Kidney (tissue), 14 donors: Measurements from ENCODE around the gene RASSF10. TPM values are rescaled to one million over a fixed set of nuclear protein-coding genes. Genes with fewer than 3 reads are reported as not detected.
A peak's percentile ranks its signal among the peaks of the same experiment; 100 is the strongest.

ENCODE experiments used
- DNase-seq, 5 donors: peaks; one replicate each; pipeline ENCODE4 v3.0.0-alpha.2; 2013 to 2020
- FAIRE-seq: peaks from 2 replicates; lab custom pipeline; 2012; peaks lifted over from hg19 to GRCh38; lab: Jason Lieb, UNC
- H3K27ac ChIP-seq, 2 donors: one replicate each; pipeline ENCODE4 v1.7.0; 2013; ENCODE audit warnings: low read depth in 2 of 2, low read length in 2 of 2, inconsistent platforms in 1 of 2
- H3K27me3 ChIP-seq: one replicate; pipeline ENCODE4 v1.7.1; 2013; ENCODE audit warnings: low read length, inconsistent platforms; ENCODE audit not compliant: control insufficient read depth, insufficient read depth
- H3K36me3 ChIP-seq, 3 donors: one replicate each; pipeline versions ENCODE4 v1.7.0 to v1.7.1; 2013; ENCODE audit warnings: low read length in 3 of 3, control low read depth in 1 of 3, inconsistent platforms in 1 of 3; ENCODE audit not compliant: insufficient read depth in 3 of 3, control insufficient read depth in 2 of 3
- H3K4me1 ChIP-seq, 3 donors: one replicate each; pipeline versions ENCODE4 v1.7.0 to v1.7.1; 2013; ENCODE audit warnings: low read length in 3 of 3, inconsistent platforms in 1 of 3, low read depth in 1 of 3; ENCODE audit not compliant: control insufficient read depth in 2 of 3, insufficient read depth in 2 of 3
- H3K4me3 ChIP-seq, 3 donors: one replicate each; pipeline versions ENCODE4 v1.7.0 to v1.8.1; 2013; ENCODE audit warnings: low read length in 3 of 3, control low read depth in 1 of 3, inconsistent platforms in 1 of 3
- H3K9ac ChIP-seq, 3 donors: one replicate each; pipeline versions ENCODE4 v1.7.0 to v1.7.1; 2013; ENCODE audit warnings: low read length in 3 of 3, control low read depth in 1 of 3, inconsistent platforms in 1 of 3
- H3K9me3 ChIP-seq, 3 donors: one replicate each; pipeline versions ENCODE4 v1.7.0 to v1.7.1; 2013; ENCODE audit warnings: low read length in 3 of 3, control low read depth in 1 of 3, inconsistent platforms in 1 of 3; ENCODE audit not compliant: control insufficient read depth in 2 of 3, insufficient read depth in 1 of 3
- CTCF ChIP-seq: IDR thresholded peaks from 3 replicates; pipeline ENCODE4 v1.5.1; 2012; ENCODE audit warnings: mild to moderate bottlenecking, moderate library complexity, borderline replicate concordance; ENCODE audit not compliant: insufficient read depth; ENCODE audit errors: extremely low read depth
- intact Hi-C: fragments of 100-400 bp; cut with DNase I; formaldehyde crosslinking; loops from one replicate; pipeline ENCODE4 v1.11.1; 2022
- polyA plus RNA-seq: library from polyadenylated mRNA; stranded (reverse); fragments of 350-450 nt; fragmentation: Illumina TruSeq; extraction: RNeasy Lipid Tissue Mini Kit (QIAGEN cat#74804); gene quantifications from one replicate; pipeline ENCODE4 v1.2.3, GENCODE V29; 2014; ENCODE audit warnings: low read depth, low replicate concordance; ENCODE audit not compliant: insufficient read depth
- total RNA-seq: library from RNA; stranded (reverse); fragmentation: NEBNext Ultra II Directional; extraction: Animal tissue kit (Norgen Biotek cat#: 25700); gene quantifications from one replicate; pipeline ENCODE4 v1.2.1, GENCODE V29; 2021
- donor health status: control.
- donor health status: control.
- donor health status: control.
- donor health status: control.
- donor health status: control.
- donor health status: DM: yes; HTN: yes; CAD: no.
- donor health status: Normal renal cell carcinoma (clear cell type).

The RASSF10 gene
- total and polyA plus RNA-seq, 2 donors from 2014 or later = 6.1 to 9.7 TPM

GRCh38 chr11:13007182-13008060 lies 1.7 kb upstream of the RASSF10 start:
- Histone ChIP-seq H3K9me3 (no peaks in the 10 kb centered on the region), H3K4me1 (peaks cover 0 to 6% (median 0%) of the 10 kb centered on the region in 3 donors), H3K9ac (peak overlapping the region in 1 of 3 donors; percentile 14), H3K36me3 (no peaks in the 10 kb centered on the region), H3K4me3 (peak overlapping the region in 1 of 3 donors; percentile 70), H3K27ac (no peak overlapping the region), H3K27me3 (peaks cover 6% of the 10 kb centered on the region)
- TF ChIP-seq CTCF = no peak
- intact Hi-C loops = no loop called here
- DNase-seq (no peak), FAIRE-seq (no peak)

GRCh38 chr11:13008061-13008435 lies 1.1 kb upstream of the RASSF10 start:
- FAIRE-seq = no peak
- H3K27me3 ChIP-seq = peaks cover 6% of the 10 kb centered on the region
- peak overlapping the region in 2 of 3 donors; percentile 12 to 65 for H3K9ac ChIP-seq
- H3K36me3 ChIP-seq = no peaks in the 10 kb centered on the region
- H3K9me3 ChIP-seq = no peaks in the 10 kb centered on the region
- H3K27ac ChIP-seq = peak overlapping the region in 1 of 2 donors; percentile 84
- TF ChIP-seq CTCF = no peak
- peaks cover 0 to 6% (median 0%) of the 10 kb centered on the region in 3 donors for H3K4me1 ChIP-seq
- no peak for DNase-seq
- intact Hi-C loops = no loop called here
- peak overlapping the region; percentile 42 to 70 (median 59) for H3K4me3 ChIP-seq

- intact Hi-C loops = no loop called here
- Histone ChIP-seq H3K4me1 (peaks cover 0 to 7% (median 0%) of the 10 kb centered on the region in 3 donors), H3K27me3 (peaks cover 6% of the 10 kb centered on the region), H3K4me3 (peak overlapping the region; percentile 43 to 70 (median 65)), H3K9ac (peak overlapping the region in 1 of 3 donors; percentile 63), H3K36me3 (no peaks in the 10 kb centered on the region), H3K9me3 (no peaks in the 10 kb centered on the region), H3K27ac (peak overlapping the region; percentile 83 to 84)
- DNase-seq = peak in 1 of 5 donors; percentile 75
- no peak for TF ChIP-seq CTCF
- FAIRE-seq = no peak
Observed at GRCh38 chr11:13009476-13009920, 382 bp downstream of the RASSF10 start.
